A549 (cell line): ENCODE measurements around the gene OSTF1. TPM values are rescaled to one million over a fixed set of nuclear protein-coding genes. Genes with fewer than 3 reads are reported as not detected.

Source experiments
- ATAC-seq, 2 experiments: fragments of 200-7000 bp in 1 of 2; fragments of >200 bp in 1 of 2; cut with Nextera tagmentation in 1 of 2; cut with Tn5 transposase in 1 of 2; 3 replicates each; pipeline versions ENCODE4 v1.8.0 to v1.9.1; 2018 to 2020; ENCODE audit warnings: mild to moderate bottlenecking in 1 of 2, moderate library complexity in 1 of 2
- CTCF ChIA-PET: fragments of 300-600 bp; sonication (Branson Sonifier 250); formaldehyde crosslinking; extraction: SDS; loops from one replicate; lab custom pipeline; 2021; ENCODE audit warnings: antibody characterized with exemption, inconsistent platforms; lab: Yijun Ruan, JAX
- POLR2A ChIA-PET: fragments of 350-600 bp; formaldehyde crosslinking; extraction: SDS; loops from one replicate; lab custom pipeline; 2021; ENCODE audit warnings: antibody characterized with exemption, inconsistent platforms; lab: Yijun Ruan, JAX
- DNase-seq, 2 experiments: peaks; one replicate each; pipeline versions ENCODE4 v3.0.0 to v3.0.0-alpha.2; 2011 to 2016; ENCODE audit warnings: low read depth in 1 of 2, low spot score in 1 of 2
- FAIRE-seq: peaks from 2 replicates; lab custom pipeline; 2011; peaks lifted over from hg19 to GRCh38; lab: Jason Lieb, UNC
- H3K27ac ChIP-seq, 2 experiments: fragments of >200 bp; sonication (Bioruptor Twin); formaldehyde crosslinking; 3 replicates each; pipeline ENCODE4 v1.5.1; 2016 to 2017
- H3K4me1 ChIP-seq: fragments of >200 bp; sonication (Bioruptor Twin); formaldehyde crosslinking; 3 replicates; pipeline ENCODE4 v1.6.1; 2016
- H3K4me2 ChIP-seq: fragments of >200 bp; sonication (Bioruptor Twin); formaldehyde crosslinking; 3 replicates; pipeline ENCODE4 v1.6.1; 2016
- H3K4me3 ChIP-seq: fragments of >200 bp; sonication (Bioruptor Twin); formaldehyde crosslinking; 3 replicates; pipeline ENCODE4 v1.5.1; 2016
- H3K9me3 ChIP-seq: fragments of >200 bp; sonication (Bioruptor Twin); formaldehyde crosslinking; 3 replicates; pipeline ENCODE4 v1.6.1; 2016
- BHLHE40 ChIP-seq: IDR thresholded peaks from 2 replicates; pipeline ENCODE4 v1.6.1; 2012; ENCODE audit warnings: low read depth, low read length, inconsistent platforms
- CBX8 ChIP-seq: fragments of 200-600 bp; sonication (generic); IDR thresholded peaks from 2 replicates; pipeline ENCODE4 v1.6.1; 2016
- CHD4 ChIP-seq: fragments of 200-600 bp; sonication (generic); IDR thresholded peaks from 2 replicates; pipeline ENCODE4 v1.6.1; 2016; ENCODE audit warnings: antibody characterized with exemption, mild to moderate bottlenecking, borderline replicate concordance
- CTCF ChIP-seq: fragments of >200 bp; sonication (Bioruptor Twin); formaldehyde crosslinking; IDR thresholded peaks from 3 replicates; pipeline ENCODE4 v1.5.1; 2016
- EHMT2 ChIP-seq: fragments of 200-600 bp; sonication (generic); IDR thresholded peaks from 2 replicates; pipeline ENCODE4 v1.6.1; 2016; ENCODE audit warnings: antibody characterized with exemption, low read depth, mild to moderate bottlenecking, moderate library complexity
- ESRRA ChIP-seq: fragments of 150-350 bp; IDR thresholded peaks from 2 replicates; pipeline ENCODE4 v1.6.1; 2014; ENCODE audit warnings: mild to moderate bottlenecking, low read length, borderline replicate concordance
- FOSB ChIP-seq: fragments of 250-450 bp; sonication (Bioruptor Pico); IDR thresholded peaks from 2 replicates; pipeline ENCODE4 v1.5.0; 2020; ENCODE audit warnings: mild to moderate bottlenecking, moderate library complexity
- FOSL2 ChIP-seq, 2 experiments: fragments of 450-650 bp in 1 of 2; fragments of >200 bp in 1 of 2; sonication (Bioruptor Twin) in 1 of 2; formaldehyde crosslinking; IDR thresholded peaks; 2 replicates each; pipeline versions ENCODE4 v1.5.0 to v1.6.1; 2016 to 2020; ENCODE audit warnings: mild to moderate bottlenecking in 1 of 2, moderate library complexity in 1 of 2
- FOXS1 ChIP-seq: fragments of 250-450 bp; sonication (Bioruptor Pico); IDR thresholded peaks from 2 replicates; pipeline ENCODE4 v1.5.0; 2020; ENCODE audit warnings: mild to moderate bottlenecking, moderate library complexity
- HDAC2 ChIP-seq: fragments of 200-600 bp; sonication (generic); IDR thresholded peaks from 2 replicates; pipeline ENCODE4 v1.6.1; 2016
- HOXA7 ChIP-seq: fragments of 250-450 bp; sonication (Bioruptor Pico); IDR thresholded peaks from 2 replicates; pipeline ENCODE4 v1.5.0; 2020; ENCODE audit warnings: mild to moderate bottlenecking, moderate library complexity
- KDM1A ChIP-seq: fragments of 200-600 bp; sonication (generic); IDR thresholded peaks from 2 replicates; pipeline ENCODE4 v1.6.1; 2016; ENCODE audit warnings: low read depth, mild to moderate bottlenecking
- KDM5A ChIP-seq: fragments of 200-600 bp; sonication (generic); IDR thresholded peaks from 2 replicates; pipeline ENCODE4 v1.6.1; 2016; ENCODE audit warnings: antibody characterized with exemption, mild to moderate bottlenecking
- MAFK ChIP-seq: fragments of 450-650 bp; IDR thresholded peaks from 2 replicates; pipeline ENCODE4 v1.6.1; 2014; ENCODE audit not compliant: partially characterized antibody
- POLR2A ChIP-seq: IDR thresholded peaks from 2 replicates; pipeline ENCODE4 v1.6.1; 2012; ENCODE audit warnings: mild to moderate bottlenecking, low read length
- RAD21 ChIP-seq, 2 experiments: fragments of >200 bp in 1 of 2; sonication (Bioruptor Twin) in 1 of 2; formaldehyde crosslinking in 1 of 2; IDR thresholded peaks in 1 of 2; conservative IDR thresholded peaks in 1 of 2; 2 replicates in 1 of 2; 3 replicates in 1 of 2; pipeline ENCODE4 v1.6.1; 2012 to 2018; ENCODE audit warnings: inconsistent platforms in 1 of 2
- RCOR1 ChIP-seq: fragments of 150-350 bp; IDR thresholded peaks from 2 replicates; pipeline ENCODE4 v1.6.1; 2014; ENCODE audit warnings: antibody characterized with exemption, low read length, low read depth
- RFX5 ChIP-seq: fragments of 450-650 bp; IDR thresholded peaks from 2 replicates; pipeline ENCODE4 v1.7.1; 2014; ENCODE audit warnings: antibody characterized with exemption, mild to moderate bottlenecking, moderate library complexity
- RNF2 ChIP-seq: fragments of 200-600 bp; sonication (generic); IDR thresholded peaks from 2 replicates; pipeline ENCODE4 v1.6.1; 2016; ENCODE audit warnings: low read depth, mild to moderate bottlenecking, antibody characterized with exemption, moderate library complexity, borderline replicate concordance
- SREBF2 ChIP-seq: fragments of 450-650 bp; IDR thresholded peaks from 2 replicates; pipeline ENCODE4 v1.6.1; 2014; ENCODE audit warnings: mild to moderate bottlenecking, moderate library complexity
- USF2 ChIP-seq: fragments of 450-650 bp; IDR thresholded peaks from 2 replicates; pipeline ENCODE4 v1.6.1; 2014; ENCODE audit warnings: antibody characterized with exemption
- ZFP36 ChIP-seq: fragments of 450-650 bp; IDR thresholded peaks from 2 replicates; pipeline ENCODE4 v1.6.1; 2014; ENCODE audit warnings: borderline replicate concordance; ENCODE audit not compliant: partially characterized antibody
- ZNF302 ChIP-seq: fragments of 250-450 bp; sonication (Bioruptor Pico); IDR thresholded peaks from 2 replicates; pipeline ENCODE4 v1.9.0; 2021; ENCODE audit warnings: inconsistent platforms, mild to moderate bottlenecking, moderate library complexity
- ZSCAN20 ChIP-seq: fragments of 250-450 bp; sonication (Bioruptor Pico); IDR thresholded peaks from 2 replicates; pipeline ENCODE4 v1.8.0; 2022; ENCODE audit warnings: mild to moderate bottlenecking, moderate library complexity
- WGBS: methylation state at CpG from one replicate; pipeline ENCODE4 v1.1.6; 2017; ENCODE audit errors: missing lambda C conversion rate; 5-methylcytosine and 5-hydroxymethylcytosine counted together
- polyA plus RNA-seq, 4 experiments: library from polyadenylated mRNA; depleted of rRNA in 3 of 4; stranded (reverse); fragments of >200 nt; fragmentation: RNase III in 1 of 4; extraction: RNeasy Plus Mini Kit Qiagen cat#74134 plus additional on column Dnase treatment in 1 of 4; gene quantifications; 2 replicates in 3 of 4; 3 replicates in 1 of 4; pipeline ENCODE4 v1.2.3, GENCODE V29; 2011 to 2017

The OSTF1 gene
- polyA plus RNA-seq, 2 of the 4 experiments (the other 2 are of a cell fraction): 12.7 to 13.3 TPM

GRCh38 chr9:75132244-75132643, 43.9 kb downstream of the OSTF1 start:
- DNase-seq: no peak
- Histone ChIP-seq H3K9me3 (no peaks in the 10 kb centered on the region), H3K27ac (no peak overlapping the region), H3K4me3 (no peak overlapping the region), H3K4me2 (no peak overlapping the region), H3K4me1 (no peaks in the 10 kb centered on the region)
- no peak for ATAC-seq
- TF ChIP-seq POLR2A (0 out of 2 replicates have a peak, but pooled peaks have one; percentile 9), RNF2 (no peak), CBX8 (no peak)
- FAIRE-seq: no peak
- POLR2A ChIA-PET: no interaction called here
- WGBS: 40% methylated on average over 4 of the region's 4 CpGs
- CTCF ChIA-PET: interaction anchor here (1.0 kb wide), 2 partner anchors 14 to 638 kb away, joined by 3 read pairs; no protein-coding TSS in a partner anchor

- WGBS: 83% methylated on average over 3 of the region's 3 CpGs
Observed at GRCh38 chr9:75133396-75133795, 45.1 kb downstream of the OSTF1 start.

GRCh38 chr9:75134495-75134894, 46.2 kb downstream of the OSTF1 start:
- WGBS: 92% methylated on average over 2 of the region's 2 CpGs
- no peak for FAIRE-seq
- H3K9me3 ChIP-seq: no peaks in the 10 kb centered on the region
- ChIA-PET CTCF (no interaction called here), POLR2A (no interaction called here)
- H3K27ac ChIP-seq: no peak overlapping the region
- no peak for DNase-seq
- H3K4me1 ChIP-seq: no peaks in the 10 kb centered on the region
- H3K4me3 ChIP-seq: no peak overlapping the region
- no peak for ATAC-seq
- H3K4me2 ChIP-seq: no peak overlapping the region
- TF ChIP-seq BHLHE40 (no peak), HDAC2 (no peak), FOSL2 (IDR thresholded peaks at IDR 0.05) (no peak), FOSL2 (CRISPR knock-in tag; IDR thresholded peaks at IDR 0.05) (no peak), POLR2A (no peak), RCOR1 (no peak), ZFP36 (no peak), KDM1A (no peak), ZNF302 (CRISPR knock-in tag) (no peak), RAD21 (conservative IDR thresholded peaks at IDR 0.05 in 1 of 2, IDR thresholded peaks at IDR 0.05 in 1 of 2) (no peak), KDM5A (no peak)

More at GRCh38 chr9:75133396-75133795, 45.1 kb downstream of the OSTF1 start:
- Histone ChIP-seq H3K9me3 (no peaks in the 10 kb centered on the region), H3K4me2 (no peak overlapping the region), H3K27ac (no peak overlapping the region), H3K4me3 (no peak overlapping the region), H3K4me1 (no peaks in the 10 kb centered on the region)
- FAIRE-seq (no peak), DNase-seq (no peak), ATAC-seq (no peak)
- TF ChIP-seq CTCF: no peak
- no peak for TF ChIP-seq CHD4
- CTCF ChIA-PET: interaction anchor here (1.0 to 1.2 kb wide), 2 partner anchors 15 to 637 kb away, joined by 3 read pairs; no protein-coding TSS in a partner anchor
- POLR2A ChIA-PET: no interaction called here

- DNase-seq (no peak), FAIRE-seq (no peak), ATAC-seq (no peak)
- no peak overlapping the region for H3K4me2 ChIP-seq
- CTCF ChIA-PET: interaction anchor here (0.6 kb wide), 1 partner anchor 319 kb away, joined by 4 read pairs; no protein-coding TSS in a partner anchor
- H3K9me3 ChIP-seq: no peaks in the 10 kb centered on the region
- H3K27ac ChIP-seq: no peak overlapping the region
- 29% methylated on average over 1 of the region's 1 CpG for WGBS
- no peak overlapping the region for H3K4me3 ChIP-seq
- POLR2A ChIA-PET: no interaction called here
- H3K4me1 ChIP-seq: no peaks in the 10 kb centered on the region
- no peak for TF ChIP-seq USF2
- no peak for TF ChIP-seq MAFK
- no peak for TF ChIP-seq FOSB (CRISPR knock-in tag)
- TF ChIP-seq ZSCAN20 (CRISPR knock-in tag): no peak
- TF ChIP-seq ESRRA: no peak
- no peak for TF ChIP-seq SREBF2
- no peak for TF ChIP-seq EHMT2
- TF ChIP-seq FOXS1 (CRISPR knock-in tag): no peak
- no peak for TF ChIP-seq RFX5
- TF ChIP-seq CTCF: no peak
- no peak for TF ChIP-seq HOXA7 (CRISPR knock-in tag)
Observed at GRCh38 chr9:75138260-75139040, 50.1 kb downstream of the OSTF1 start.
